GM12892 (cell line): ENCODE results near the gene SPOCK1.

ENCODE experiments used
- POLR2A ChIP-seq: IDR thresholded peaks from 2 replicates; pipeline ENCODE4 v1.6.1; 2011; ENCODE audit warnings: low read depth, low read length, control low read depth
- POLR2AphosphoS5 ChIP-seq: IDR thresholded peaks from 2 replicates; pipeline ENCODE4 v1.6.1; 2011; ENCODE audit warnings: low read depth, low read length, control low read depth
- TAF1 ChIP-seq: IDR thresholded peaks from 2 replicates; pipeline ENCODE4 v1.6.1; 2011; ENCODE audit warnings: low read depth, mild to moderate bottlenecking, control low read depth, low read length, borderline replicate concordance

- TF ChIP-seq POLR2A (no peak), TAF1 (no peak), POLR2AphosphoS5 (no peak)
Observed at GRCh38 chr5:137040641-137041340, 458.3 kb downstream of the SPOCK1 start.
